ENCODE results near the gene SUCLG2. TPM values are rescaled to one million over a fixed set of nuclear protein-coding genes. Genes with fewer than 3 reads are reported as not detected.

Gene SUCLG2
- total RNA-seq, 1 donor = 56.8 TPM

DNA sequence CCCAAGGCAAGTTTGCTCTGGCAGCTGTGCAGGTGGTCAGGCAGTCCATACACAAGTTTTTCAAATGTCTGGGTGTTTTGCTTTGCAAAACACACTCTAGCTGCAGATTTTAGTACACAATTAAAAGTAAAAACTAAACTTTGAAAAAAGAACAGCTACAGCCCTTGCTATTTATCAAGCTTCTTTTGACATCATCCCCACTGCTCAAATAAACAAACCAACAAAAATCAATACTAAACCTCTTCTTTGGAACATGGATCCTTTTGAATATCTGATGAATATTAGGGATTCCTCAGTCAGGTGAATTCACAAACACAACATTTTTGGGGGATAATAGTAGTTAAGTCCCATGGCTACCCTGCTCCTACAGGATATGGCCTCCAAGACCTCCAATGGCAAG is 249.2 kb downstream of the SUCLG2 start:
- Histone ChIP-seq H3K79me2 (ENCODE audit: insufficient read depth, low read length) (no peaks in the 10 kb centered on the region), H3K36me3 (ENCODE audit: insufficient read depth, low read length) (no peaks in the 10 kb centered on the region), H3K9me3 (ENCODE audit: low read depth, low read length) (no peaks in the 10 kb centered on the region), H4K20me1 (ENCODE audit: insufficient read depth, low read length) (no peaks in the 10 kb centered on the region), H3K4me3 (ENCODE audit: insufficient read depth, low read length) (no peak overlapping the region), H3K27ac (ENCODE audit: low read depth, low read length) (no peak overlapping the region), H3K4me2 (ENCODE audit: insufficient read depth, low read length) (no peak overlapping the region), H2AFZ (ENCODE audit: low read length) (no peak overlapping the region), H3K4me1 (ENCODE audit: insufficient read depth, low read length) (no peaks in the 10 kb centered on the region), H3K27me3 (ENCODE audit: insufficient read depth, low read length) (no peaks in the 10 kb centered on the region)
- TF ChIP-seq, protein P1, sequence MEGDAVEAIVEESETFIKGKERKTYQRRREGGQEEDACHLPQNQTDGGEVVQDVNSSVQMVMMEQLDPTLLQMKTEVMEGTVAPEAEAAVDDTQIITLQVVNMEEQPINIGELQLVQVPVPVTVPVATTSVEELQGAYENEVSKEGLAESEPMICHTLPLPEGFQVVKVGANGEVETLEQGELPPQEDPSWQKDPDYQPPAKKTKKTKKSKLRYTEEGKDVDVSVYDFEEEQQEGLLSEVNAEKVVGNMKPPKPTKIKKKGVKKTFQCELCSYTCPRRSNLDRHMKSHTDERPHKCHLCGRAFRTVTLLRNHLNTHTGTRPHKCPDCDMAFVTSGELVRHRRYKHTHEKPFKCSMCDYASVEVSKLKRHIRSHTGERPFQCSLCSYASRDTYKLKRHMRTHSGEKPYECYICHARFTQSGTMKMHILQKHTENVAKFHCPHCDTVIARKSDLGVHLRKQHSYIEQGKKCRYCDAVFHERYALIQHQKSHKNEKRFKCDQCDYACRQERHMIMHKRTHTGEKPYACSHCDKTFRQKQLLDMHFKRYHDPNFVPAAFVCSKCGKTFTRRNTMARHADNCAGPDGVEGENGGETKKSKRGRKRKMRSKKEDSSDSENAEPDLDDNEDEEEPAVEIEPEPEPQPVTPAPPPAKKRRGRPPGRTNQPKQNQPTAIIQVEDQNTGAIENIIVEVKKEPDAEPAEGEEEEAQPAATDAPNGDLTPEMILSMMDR (IDR thresholded peaks at IDR 0.05; ENCODE audit: extremely low read depth, low read depth, low read length) = no peak
- no peak for DNase-seq (ENCODE audit: insufficient read length, low spot score, missing footprints)

DNA sequence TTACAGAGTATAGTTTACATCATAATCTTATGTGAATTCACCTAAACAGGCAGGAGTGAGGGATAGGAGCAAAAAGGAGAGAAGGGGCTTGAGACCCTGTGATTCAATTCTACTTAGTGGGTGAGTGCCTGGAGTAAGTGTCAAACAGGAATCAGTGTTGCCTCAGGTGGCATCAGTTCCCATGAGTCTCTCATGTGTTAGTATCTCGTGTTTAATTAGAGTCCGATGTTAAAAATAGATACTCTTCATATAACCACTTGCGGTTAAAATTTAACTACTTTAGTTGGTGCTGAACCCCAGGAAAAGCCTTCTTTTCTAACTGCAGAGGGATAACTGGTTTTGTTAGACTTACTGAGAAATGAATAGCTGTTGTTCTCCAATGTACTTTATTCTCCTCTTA is 251.5 kb downstream of the SUCLG2 start:
- H3K9me3 ChIP-seq (ENCODE audit: low read depth, low read length) = no peaks in the 10 kb centered on the region
- no peak overlapping the region for H3K4me2 ChIP-seq (ENCODE audit: insufficient read depth, low read length)
- peaks cover 8% of the 10 kb centered on the region for H3K36me3 ChIP-seq (ENCODE audit: insufficient read depth, low read length)
- H3K4me3 ChIP-seq (ENCODE audit: insufficient read depth, low read length) = no peak overlapping the region
- no peaks in the 10 kb centered on the region for H3K4me1 ChIP-seq (ENCODE audit: insufficient read depth, low read length)
- H3K27ac ChIP-seq (ENCODE audit: low read depth, low read length) = no peak overlapping the region
- no peak overlapping the region for H2AFZ ChIP-seq (ENCODE audit: low read length)
- H3K27me3 ChIP-seq (ENCODE audit: insufficient read depth, low read length) = no peaks in the 10 kb centered on the region
- TF ChIP-seq, protein P1 (IDR thresholded peaks at IDR 0.05; ENCODE audit: extremely low read depth, low read depth, low read length) = no peak
- DNase-seq (ENCODE audit: insufficient read length, low spot score, missing footprints) = no peak
- H3K79me2 ChIP-seq (ENCODE audit: insufficient read depth, low read length) = no peaks in the 10 kb centered on the region
- no peaks in the 10 kb centered on the region for H4K20me1 ChIP-seq (ENCODE audit: insufficient read depth, low read length)

DNA sequence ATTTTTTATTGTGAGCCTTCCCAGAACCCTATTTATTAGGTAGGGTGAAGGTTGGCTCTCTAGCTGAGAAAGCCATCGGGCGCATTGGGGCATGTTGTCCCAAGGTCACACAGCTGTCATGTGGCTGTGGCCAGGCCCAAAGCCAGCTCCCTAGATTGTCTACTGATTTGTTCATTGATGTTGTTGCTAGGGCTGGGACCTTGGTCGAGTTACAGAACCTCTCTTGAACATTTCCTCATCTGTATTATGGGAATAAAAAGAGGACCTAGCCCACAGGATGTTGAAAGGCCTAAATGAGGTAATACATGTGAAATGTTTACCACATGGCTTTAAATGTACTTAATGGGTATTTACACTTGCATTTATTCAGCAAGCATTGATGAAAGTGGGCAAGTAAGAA is 252.5 kb downstream of the SUCLG2 start:
- TF ChIP-seq, protein P1 (IDR thresholded peaks at IDR 0.05; ENCODE audit: extremely low read depth, low read depth, low read length) = no peak
- H3K4me3 ChIP-seq (ENCODE audit: insufficient read depth, low read length) = no peak overlapping the region
- DNase-seq (ENCODE audit: insufficient read length, low spot score, missing footprints) = no peak
- H3K36me3 ChIP-seq (ENCODE audit: insufficient read depth, low read length) = peaks cover 8% of the 10 kb centered on the region
- H2AFZ ChIP-seq (ENCODE audit: low read length) = no peak overlapping the region
- H3K4me1 ChIP-seq (ENCODE audit: insufficient read depth, low read length) = no peaks in the 10 kb centered on the region
- no peaks in the 10 kb centered on the region for H3K79me2 ChIP-seq (ENCODE audit: insufficient read depth, low read length)
- H4K20me1 ChIP-seq (ENCODE audit: insufficient read depth, low read length) = no peaks in the 10 kb centered on the region
- no peak overlapping the region for H3K27ac ChIP-seq (ENCODE audit: low read depth, low read length)
- H3K27me3 ChIP-seq (ENCODE audit: insufficient read depth, low read length) = no peaks in the 10 kb centered on the region
- no peak overlapping the region for H3K4me2 ChIP-seq (ENCODE audit: insufficient read depth, low read length)
- H3K9me3 ChIP-seq (ENCODE audit: low read depth, low read length) = no peaks in the 10 kb centered on the region

DNA sequence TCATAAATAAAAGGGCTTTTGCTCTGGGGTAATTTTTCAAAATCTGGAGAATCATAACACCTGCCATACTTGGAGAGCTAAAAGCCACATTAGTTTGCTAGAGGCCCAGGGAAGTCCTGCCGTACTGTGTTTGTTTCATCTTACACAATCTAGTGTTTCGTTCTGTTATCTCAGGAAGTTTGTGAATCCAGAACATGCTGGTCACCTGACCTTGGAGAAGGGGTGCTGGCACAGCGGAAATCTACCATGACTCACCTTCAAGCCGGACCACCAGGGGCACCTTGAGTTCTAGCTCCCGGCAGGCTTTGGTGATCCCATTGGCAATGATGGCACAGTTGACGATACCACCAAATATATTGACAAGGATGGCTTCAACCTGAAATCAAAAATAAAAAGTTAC is 253.9 kb downstream of the SUCLG2 start:
- Histone ChIP-seq H3K4me3 (ENCODE audit: insufficient read depth, low read length) (no peak overlapping the region), H3K4me1 (ENCODE audit: insufficient read depth, low read length) (no peaks in the 10 kb centered on the region), H4K20me1 (ENCODE audit: insufficient read depth, low read length) (no peaks in the 10 kb centered on the region), H3K4me2 (ENCODE audit: insufficient read depth, low read length) (no peak overlapping the region), H2AFZ (ENCODE audit: low read length) (no peak overlapping the region), H3K79me2 (ENCODE audit: insufficient read depth, low read length) (no peaks in the 10 kb centered on the region), H3K9me3 (ENCODE audit: low read depth, low read length) (no peaks in the 10 kb centered on the region), H3K27ac (ENCODE audit: low read depth, low read length) (no peak overlapping the region), H3K36me3 (ENCODE audit: insufficient read depth, low read length) (peaks cover 8% of the 10 kb centered on the region), H3K27me3 (ENCODE audit: insufficient read depth, low read length) (no peaks in the 10 kb centered on the region)
- TF ChIP-seq, protein P1 (IDR thresholded peaks at IDR 0.05; ENCODE audit: extremely low read depth, low read depth, low read length) = no peak
- DNase-seq (ENCODE audit: insufficient read length, low spot score, missing footprints) = no peak
